GM19035 (cell line): ENCODE measurements around the gene IKBKG.
"Not testable (repeated sequence)": the region's sequence is repeated elsewhere in the genome, so short reads cannot be mapped to it uniquely, and the experiment has no call there.

Experiments
- ATAC-seq: cut with Tn5 transposase; IDR thresholded peaks from one replicate; pipeline ENCODE4 v1.9.1; 2021; ENCODE audit not compliant: unreplicated experiment

IKBKG gene

DNA sequence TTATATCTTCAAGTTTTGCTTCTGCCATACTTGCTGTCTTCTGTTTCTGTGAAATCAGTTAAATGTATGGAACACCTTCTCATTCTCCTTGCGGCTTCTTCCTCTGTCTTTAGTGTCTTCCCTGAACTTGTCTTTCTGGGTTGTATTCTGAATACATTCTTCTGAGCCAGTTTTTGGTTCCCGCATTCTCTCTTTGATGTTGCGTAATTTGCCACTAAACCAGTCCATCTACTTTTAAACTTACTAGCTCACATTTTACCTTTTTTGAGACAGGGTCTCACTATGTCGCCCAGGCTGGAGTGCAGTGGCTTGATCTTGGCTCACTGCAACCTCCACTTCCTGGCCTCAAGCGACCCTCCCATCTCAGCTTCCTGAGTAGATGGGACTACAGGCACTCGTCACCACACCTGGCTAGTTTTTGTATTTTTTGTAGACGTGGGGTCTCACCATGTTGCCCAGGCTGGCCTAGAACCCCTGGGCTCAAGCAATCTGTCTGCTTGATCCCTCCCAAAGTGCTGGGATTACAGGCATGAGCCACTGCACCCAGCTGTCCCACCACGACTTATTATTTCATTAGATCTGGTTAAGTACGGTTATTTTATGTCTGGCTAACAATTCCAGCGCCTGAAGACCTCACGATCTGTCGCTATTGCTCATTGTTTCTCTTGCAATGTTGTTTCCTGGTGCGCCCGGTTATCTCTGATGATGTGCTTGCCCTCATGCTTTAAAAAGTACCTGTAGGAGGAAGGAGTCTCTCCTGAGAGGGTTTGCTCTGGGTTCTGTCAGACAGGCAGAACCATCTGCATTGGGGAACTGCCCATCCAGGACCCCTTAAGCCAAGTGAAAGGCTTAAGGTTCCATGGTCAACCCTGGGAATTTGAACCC is 21.6 kb upstream of the IKBKG start:
- no peak for ATAC-seq

DNA sequence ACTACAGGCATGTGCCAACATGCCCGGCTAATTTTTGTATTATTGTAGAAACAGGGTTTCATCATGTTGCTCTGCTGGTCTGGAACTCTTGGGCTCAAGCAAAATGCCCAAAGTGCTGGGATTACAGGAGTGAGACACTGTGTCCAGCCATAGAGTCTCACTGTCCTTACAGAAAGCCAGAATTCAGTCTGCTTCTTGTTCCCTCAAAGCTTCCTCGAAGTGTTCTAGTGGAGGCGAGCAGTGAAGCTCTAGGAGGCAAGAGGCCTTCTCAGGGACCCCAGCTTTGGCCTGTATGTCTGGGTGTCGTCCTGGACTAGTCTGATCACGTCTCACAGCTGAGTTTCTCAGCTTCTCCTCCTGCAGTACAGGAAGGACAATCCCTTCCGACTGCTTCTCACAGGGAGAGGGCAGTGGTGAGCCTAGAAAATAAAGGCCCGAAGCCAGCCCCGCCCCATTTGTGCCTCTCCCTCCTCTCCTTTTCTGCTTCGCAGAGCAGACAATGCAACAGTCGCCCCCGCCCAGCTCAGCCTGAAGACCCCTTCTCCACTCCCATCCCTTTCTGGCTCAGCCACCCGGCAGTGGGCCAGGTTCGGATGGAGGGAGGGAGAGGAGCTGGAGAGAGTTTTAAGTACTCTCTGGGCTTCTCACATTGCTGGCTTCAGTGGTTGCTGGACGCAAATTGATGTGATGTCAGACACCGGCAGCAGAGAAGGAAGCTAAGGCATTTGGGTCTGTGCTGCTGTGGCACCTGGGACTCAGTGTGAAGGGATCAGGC is 20.3 kb upstream of the IKBKG start:
- ATAC-seq, result peak; percentile 83

DNA sequence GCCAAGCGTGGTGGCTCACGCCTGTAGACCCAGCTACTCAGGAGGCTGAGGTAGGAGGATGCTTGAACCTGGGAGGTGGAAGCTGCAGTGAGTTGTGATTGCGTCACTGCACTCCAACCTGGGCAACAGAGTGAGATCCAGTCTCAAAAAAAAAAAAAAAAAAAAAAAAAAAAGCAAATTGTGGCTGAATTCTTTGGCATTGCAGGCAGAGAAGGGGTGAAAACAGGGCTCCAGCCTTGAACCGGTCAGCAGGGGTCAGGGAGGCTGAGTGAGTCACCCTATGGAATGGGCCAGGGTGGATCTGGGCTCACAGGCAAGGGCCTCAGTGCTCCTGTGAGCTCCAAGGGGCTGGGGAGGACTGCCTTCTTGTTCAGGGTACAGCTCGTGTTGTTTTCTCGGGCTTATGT is 18.2 kb upstream of the IKBKG start:
- no peak for ATAC-seq

DNA sequence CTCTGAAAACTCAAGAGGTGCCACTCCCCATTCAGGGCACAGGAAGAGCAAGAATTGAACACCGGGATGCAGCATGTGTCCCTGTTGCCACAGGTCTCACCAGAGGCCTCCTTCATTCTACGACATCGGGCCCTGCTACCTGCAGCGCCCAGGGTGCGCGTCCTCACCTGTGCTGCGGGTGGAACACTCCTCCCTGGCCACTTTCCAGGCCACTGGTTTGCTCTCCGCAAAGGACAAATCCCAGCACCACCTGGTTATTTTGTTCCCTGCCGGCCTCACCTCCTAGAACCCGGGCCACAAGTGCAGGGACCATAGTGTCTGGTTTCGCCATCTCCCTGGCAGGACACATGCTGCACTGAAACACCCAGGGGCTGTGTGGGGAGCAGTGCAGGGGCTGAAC is 17.1 kb upstream of the IKBKG start:
- no peak for ATAC-seq

DNA sequence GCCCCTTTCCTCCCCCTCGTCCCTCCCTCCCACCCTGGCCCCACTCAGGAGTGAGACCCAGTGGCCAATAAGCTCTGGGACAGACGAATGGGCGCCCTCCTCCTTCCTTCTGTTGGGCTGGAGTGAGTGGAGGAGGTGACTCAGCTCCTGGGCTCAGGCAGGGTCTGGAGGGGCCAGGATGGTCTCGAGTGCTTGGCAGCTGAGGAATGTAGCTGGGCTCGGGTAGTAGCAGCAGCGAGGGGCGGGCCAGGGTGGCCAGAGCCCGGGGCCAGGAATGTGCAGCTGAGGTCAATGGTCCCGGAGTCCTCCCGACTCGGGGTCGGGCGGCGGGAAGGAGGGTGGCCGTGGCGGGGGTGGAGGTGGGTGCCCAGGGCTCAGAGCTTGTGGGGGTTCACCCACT is 15.8 kb upstream of the IKBKG start:
- no peak for ATAC-seq

DNA sequence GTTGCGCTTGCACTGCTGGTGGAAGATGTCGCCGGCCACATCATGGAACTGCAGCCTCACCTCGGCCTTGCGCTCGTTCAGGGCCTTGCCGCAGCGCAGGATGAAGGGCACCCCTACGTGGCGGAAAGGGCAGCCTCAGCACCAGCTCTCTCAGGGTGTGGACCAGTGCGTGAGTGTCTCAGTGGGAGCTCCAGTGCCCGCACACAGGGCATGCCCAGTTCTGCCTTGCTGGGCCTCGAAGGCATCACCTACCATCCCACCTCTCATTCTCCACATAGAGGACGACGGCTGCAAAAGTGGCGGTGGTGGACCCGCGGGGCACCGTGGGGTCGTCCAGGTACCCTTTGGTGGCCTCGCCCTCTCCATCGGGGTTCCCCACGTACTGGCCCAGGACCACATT is 14.7 kb upstream of the IKBKG start:
- ATAC-seq, result no peak

DNA sequence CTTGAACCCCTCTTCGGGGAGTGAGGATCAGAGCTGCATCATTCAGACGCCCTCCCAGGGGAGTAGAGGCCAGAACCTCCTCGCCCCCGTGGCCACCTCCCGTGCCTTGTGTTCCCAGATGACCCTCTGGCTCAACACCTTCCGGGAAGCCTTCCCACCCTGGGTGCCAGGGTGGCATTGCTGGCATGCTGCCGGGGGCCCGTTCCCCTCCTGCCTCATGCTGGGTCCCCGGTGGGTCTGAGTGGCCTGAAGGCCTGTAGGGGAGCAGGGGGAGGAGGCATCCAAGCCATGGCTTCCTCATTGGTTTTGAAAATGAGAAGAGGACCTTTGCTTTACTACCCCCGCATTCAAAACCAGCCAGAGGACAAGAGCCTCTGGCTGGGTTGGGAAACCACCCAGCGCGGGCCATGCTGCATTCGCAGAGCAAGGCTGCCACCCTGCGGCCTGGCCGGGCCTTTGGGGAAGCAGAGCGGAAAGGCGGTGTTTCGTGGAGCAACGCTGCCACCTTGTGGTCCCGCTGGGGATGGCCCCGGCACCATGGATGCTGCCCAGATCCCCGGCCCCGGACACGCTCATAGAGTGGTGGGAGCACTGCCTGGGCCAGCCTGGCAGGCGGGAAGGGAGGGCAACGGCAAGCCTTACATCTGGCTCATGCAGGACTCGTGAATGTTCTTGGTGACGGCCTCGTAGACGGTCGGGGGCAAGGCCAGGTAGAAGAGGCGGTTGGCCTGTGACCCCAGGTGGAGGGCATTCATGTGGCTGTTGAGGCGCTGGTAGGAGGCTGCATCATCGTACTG is 12.7 kb upstream of the IKBKG start:
- ATAC-seq, result peak; percentile 89

DNA sequence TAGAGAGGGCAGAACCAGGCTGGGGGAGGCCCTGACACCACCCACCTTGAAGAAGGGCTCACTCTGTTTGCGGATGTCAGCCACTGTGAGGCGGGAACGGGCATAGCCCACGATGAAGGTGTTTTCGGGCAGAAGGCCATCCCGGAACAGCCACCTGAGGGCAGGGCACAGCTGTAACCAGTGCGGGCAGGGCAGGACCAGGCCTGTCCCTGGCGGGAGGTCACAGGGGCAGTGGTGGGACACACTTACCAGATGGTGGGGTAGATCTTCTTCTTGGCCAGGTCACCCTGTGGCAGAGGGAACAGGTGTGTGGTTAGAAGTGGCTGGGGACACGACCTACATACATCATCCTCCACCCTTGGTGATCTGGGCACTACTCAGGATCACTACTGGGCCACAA is 11.5 kb upstream of the IKBKG start:
- no peak for ATAC-seq

DNA sequence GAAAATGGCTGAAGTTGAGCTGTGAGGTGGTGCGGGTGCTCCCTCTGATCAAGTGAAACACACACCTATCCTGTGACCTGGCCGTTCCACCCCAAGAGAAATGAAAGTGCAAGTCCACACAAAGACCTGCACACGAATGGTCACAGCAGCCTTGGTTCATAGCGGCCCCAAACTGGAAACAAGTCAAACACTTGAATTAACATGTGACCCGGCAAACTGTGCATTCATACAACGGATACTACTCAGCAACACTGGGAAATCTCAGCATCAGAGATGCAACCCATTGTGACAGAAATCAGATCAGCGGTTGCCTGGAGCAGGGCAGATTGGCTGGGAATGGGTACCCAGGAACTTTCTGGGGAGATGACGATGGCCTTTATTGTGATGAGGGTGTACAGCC is 8.3 kb upstream of the IKBKG start:
- ATAC-seq, result no peak

DNA sequence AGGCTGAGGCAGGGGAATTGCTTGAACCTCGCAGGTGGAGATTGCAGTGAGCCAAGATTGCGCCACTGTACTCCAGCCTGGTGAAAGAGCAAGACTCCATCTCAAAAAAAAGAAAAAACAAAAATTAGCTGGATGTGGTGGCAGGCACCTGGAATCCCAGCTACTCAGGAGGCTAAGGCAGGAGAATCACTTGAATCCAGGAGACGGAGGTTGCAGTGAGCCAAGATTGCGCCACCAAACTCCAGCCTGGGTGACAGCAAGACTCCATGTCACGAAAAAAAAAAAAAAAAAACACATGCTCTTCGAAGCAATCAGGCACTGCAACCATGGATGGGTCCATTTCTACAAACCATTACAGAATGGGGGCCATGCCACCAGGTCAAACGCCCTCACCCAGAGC is 7.1 kb upstream of the IKBKG start:
- ATAC-seq, result not testable (repeated sequence)

DNA sequence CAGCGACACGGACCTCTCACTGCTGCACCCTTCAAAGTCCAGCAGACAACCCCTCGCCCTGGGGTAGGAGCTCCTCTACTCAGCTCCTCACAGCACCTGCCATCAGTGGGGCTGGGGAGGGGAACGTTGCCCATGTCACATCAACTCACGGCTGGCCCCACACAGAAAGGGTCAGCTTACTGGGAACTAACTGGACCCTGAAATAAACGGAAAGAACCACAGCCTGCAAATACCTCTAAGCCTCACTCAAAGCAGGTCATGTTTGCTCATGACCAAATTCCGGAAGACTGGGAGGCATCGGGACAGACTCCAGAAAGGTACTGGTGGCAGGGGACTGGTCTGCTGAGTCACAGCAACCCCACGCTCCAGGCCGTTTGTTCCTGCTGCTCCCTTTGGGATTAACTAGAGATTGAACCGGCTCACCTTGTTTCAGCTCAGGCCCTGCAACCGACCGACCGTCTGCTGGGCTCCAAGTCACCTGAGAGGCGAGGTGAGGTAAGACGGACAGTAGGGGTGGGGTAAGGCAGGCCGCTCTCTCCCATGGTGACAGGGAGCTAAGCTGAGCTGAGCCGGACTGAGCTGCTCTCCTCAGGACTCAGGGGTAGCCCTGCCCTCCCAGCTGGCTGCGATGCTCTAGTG is 6.4 kb upstream of the IKBKG start:
- ATAC-seq, result no peak

DNA sequence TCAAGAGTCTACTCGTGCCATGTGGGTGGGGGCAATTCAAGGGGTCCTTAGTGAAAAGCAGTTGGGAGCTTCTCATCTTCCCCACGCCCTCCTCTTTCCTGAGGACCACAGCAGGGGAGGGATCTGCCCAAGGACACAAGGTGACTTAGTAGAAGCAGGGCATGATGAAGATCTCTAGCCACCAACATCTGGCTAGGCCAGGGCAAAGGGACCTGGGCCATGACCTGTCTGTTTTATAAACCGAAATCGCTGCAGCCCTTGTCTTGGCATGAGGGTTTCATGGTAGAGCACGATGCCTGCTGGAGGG is 5.9 kb upstream of the IKBKG start:
- ATAC-seq, result no peak

DNA sequence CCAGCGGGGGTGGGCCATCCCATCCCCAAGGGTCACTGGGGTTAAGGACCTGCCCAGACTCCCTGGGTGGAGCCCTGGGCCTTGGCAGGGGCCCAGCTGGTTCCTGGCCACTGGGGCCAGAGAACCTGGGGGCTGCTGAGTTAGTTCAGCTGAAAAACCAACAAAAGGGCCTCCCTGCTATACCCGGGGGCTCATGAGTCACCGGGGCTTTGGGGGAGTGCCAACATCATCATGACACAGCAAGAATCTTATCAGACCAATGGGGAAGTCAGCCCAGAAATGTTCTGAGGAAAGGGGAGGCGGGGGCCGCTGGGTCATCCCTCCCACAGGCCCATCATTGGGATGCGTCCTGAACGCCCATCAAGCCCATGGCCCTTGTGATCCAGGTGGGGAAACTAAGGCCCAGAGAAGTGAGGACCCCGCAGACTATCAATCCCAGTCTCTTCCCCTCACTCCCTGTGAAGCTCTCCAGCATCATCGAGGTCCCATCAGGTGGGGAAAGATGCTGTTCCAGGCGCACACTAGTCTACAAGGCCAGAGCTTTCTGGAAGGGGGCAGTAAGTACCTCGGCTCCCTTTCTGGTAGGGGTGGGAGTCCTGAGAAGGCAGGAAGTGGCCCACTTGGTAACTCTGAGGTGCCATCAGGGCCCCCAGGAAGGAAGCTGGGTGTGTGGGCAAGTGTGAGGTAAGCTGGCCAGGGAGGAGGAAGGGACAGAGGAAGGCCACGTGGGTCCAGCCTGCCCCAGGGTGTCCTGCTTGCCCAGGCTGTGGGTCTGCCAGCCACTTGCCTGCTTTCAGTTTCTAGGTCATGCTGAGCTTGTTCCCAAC is 5.3 kb upstream of the IKBKG start:
- no peak for ATAC-seq

DNA sequence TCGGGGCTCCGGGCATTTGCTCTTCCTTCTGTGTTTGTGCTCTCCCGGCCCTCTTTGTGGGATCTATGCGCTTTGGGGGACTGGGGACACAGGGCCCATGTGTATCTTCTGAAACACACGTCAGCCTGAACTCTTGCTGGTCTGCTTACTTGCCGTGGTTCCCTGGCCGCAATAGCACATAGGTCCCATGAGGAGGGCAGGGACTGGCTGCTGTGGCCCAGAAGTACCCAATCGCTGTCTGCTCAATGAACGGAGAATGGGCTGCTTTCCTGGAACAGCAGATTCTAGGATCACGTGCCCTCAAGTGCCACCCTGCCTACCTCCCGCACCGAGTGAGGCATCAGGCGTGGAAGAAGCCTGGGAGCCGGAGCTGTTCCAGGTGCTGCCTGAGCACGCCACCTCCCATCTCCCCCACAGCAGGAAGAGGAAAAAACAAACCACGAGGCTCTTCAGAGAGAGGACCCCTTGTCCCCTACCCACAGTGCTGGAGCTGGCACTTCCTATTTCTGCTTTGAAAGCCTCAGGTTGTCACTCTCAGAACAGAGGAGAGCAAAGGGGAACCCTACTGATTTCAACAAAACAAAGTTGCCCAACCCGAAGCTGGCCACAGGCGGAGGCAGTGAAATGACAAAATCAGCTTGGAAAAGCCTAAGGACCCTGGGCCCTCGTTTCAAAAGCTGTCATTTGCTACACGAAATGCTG is 4.5 kb upstream of the IKBKG start:
- ATAC-seq, result no peak

DNA sequence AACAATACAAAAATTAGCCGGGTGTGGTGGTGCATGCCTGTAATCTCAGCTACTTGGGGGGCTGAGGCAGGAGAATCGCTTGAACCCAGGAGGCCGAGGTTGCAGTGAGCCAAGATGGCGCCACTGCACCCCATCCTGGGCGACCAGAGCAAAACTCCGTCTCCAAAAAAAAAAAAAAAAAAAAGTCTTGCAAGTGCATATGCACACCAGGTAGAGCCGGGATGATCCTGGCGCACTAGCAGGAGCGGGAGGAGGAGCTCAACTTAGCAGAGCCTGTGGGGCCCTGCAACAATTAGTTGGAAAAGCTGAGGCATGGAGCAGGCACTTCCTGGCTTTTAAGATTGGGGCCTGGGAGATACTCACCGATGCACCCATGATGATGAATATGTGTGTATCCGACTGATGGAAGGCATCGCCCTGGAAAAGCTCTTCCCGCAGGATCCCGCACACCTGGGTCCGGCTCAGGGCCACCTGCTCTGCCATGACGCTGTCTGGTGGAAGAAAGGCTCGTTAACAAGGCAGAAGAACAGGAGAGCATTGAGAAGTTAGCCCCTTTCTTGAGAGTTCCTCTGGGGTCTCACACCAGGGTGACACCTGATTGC is 1.6 kb upstream of the IKBKG start:
- no peak for ATAC-seq

DNA sequence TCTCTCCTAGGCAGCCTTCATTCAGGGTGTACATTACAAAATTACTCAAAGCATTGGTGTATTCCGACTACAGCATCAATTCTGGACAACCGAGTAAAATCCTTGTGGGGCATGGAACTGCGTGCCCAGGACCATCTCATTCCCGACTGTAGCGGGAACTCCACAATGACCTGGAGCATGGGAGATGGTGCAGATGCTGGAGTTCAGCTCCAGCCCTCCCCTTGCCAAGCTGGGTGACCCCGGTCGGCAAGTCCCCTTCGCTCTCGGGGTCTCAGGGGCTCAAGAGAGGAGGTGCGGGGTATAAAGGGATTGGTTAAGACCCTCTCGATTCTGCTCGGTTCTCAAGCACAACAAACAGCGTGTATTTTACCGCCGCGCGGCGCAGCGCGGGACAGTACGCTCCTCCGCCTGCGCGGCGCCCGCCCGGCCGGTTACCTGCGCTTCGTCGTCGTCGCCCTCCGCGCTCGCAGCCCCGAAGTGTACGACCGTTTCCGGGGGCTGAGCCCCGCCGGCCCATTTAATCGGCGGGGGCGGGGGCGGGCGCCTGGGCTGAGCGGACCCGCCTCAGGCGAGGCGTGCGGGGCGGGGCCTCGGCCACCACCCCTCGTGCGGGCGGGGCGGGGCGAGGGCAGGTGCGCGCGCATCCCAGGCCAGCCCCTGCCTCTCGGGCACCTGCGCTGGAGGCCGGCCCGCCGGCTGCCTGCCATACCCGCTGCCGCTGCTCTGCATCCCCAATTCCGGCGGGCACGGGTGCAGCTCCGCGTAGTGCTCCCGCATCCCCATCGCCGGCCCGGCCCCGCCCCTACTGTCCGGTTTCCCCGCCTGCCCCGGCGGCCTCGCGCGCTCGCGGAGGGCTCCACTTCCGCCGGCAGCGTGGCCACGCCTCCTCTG is 821 bp upstream of the IKBKG start, which contains the start of gene G6PD:
G6PD (minus strand) TSS at position 493 of the 891 bp plus-strand sequence. CDS start 691 bp downstream, outside the sequence.
- ATAC-seq, result peak; percentile 50

DNA sequence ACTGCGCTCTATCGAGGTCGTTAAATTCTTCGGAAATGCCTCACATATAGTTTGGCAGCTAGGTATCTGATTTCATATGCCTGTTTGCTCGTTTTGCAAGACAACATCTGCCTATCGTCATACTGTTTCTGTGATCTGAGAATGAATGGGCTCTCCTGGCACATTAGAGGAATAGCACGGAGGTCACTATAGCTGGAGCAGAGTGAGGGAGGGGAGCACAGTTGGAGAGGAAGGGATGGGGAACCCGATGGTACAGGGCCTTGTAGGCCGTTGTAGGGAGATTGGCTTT is 552 bp downstream of the IKBKG start:
- no peak for ATAC-seq

DNA sequence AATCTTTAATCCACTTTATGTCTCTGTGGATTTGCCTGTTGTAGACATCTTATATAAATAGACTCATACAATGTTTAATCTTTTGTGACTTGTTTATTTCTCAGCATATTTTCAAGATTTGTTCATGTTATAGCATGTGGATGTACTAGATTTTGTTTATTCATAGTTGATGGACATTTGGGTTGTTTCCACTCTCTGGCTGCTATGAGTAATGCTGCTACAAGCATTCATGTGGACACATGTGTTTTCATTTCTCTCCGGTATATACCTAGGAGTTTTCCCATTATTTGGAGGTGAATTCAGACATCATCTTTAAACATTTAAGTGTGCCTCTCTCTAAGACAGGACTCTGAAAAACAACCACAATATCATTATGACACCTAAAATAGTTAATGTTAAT is 2.3 kb downstream of the IKBKG start:
- ATAC-seq, result no peak
